ENCODE data around the gene EXTL1.

Gene EXTL1

DNA sequence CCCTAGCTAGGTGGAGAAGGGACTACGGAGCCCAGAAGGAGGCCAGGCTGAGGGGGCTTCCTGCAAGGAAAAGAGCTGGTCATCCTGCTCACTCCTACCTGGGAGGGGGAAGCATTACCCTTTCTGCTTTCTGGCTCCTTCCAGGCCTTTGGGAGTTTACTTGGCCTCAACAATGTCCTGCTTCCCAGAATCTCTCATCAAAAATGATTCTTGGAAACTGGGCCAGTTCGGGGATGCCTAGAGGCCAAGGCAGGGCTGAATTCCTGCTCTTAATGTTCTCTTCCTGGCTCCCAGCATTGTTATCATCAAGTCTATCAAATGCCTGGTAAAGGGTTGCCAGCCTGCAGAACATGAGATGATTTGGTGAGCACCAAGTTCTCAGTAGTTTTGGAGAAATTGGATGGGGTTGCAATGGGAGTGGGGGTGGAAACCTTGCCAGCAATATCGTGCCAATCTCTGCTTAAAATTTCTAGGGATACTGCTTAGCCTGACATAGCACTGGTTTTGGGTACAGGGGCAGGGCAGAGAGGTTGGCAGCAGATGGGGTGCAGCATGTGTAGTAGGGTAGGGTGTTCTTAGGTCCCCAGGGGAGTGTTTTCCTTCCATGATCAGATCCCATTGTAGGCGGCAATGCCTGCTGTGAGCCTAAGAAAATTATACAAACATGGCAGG lies 16.0 kb upstream of the EXTL1 start:
- H3F3A ChIP-seq (ENCODE audit: insufficient read depth, low read length), result no peaks in the 10 kb centered on the region
- H3K9me3 ChIP-seq (ENCODE audit: low read length), result no peaks in the 10 kb centered on the region
- H3K27ac ChIP-seq (ENCODE audit: low read depth, low read length, poor library complexity, severe bottlenecking), result no peak overlapping the region
- no peak overlapping the region for H3K9ac ChIP-seq (ENCODE audit: low read length)
- no peaks in the 10 kb centered on the region for H3K36me3 ChIP-seq (ENCODE audit: insufficient read depth, low read length)
- no peaks in the 10 kb centered on the region for H3K79me2 ChIP-seq (ENCODE audit: insufficient read depth, low read length)
- H3K9me2 ChIP-seq (ENCODE audit: low read depth, low read length), result no peaks in the 10 kb centered on the region
- no peak overlapping the region for H2AFZ ChIP-seq (ENCODE audit: low read length)
- H3K4me1 ChIP-seq (ENCODE audit: insufficient read depth, low read length, severe bottlenecking), result peaks cover 7% of the 10 kb centered on the region
- H4K20me1 ChIP-seq (ENCODE audit: insufficient read depth, low read length), result no peaks in the 10 kb centered on the region
- no peak for TF ChIP-seq EZH2 (IDR thresholded peaks at IDR 0.05; ENCODE audit: borderline replicate concordance, low read length)
- TF ChIP-seq, protein P1, sequence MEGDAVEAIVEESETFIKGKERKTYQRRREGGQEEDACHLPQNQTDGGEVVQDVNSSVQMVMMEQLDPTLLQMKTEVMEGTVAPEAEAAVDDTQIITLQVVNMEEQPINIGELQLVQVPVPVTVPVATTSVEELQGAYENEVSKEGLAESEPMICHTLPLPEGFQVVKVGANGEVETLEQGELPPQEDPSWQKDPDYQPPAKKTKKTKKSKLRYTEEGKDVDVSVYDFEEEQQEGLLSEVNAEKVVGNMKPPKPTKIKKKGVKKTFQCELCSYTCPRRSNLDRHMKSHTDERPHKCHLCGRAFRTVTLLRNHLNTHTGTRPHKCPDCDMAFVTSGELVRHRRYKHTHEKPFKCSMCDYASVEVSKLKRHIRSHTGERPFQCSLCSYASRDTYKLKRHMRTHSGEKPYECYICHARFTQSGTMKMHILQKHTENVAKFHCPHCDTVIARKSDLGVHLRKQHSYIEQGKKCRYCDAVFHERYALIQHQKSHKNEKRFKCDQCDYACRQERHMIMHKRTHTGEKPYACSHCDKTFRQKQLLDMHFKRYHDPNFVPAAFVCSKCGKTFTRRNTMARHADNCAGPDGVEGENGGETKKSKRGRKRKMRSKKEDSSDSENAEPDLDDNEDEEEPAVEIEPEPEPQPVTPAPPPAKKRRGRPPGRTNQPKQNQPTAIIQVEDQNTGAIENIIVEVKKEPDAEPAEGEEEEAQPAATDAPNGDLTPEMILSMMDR (IDR thresholded peaks at IDR 0.05; ENCODE audit: low read length), result no peak
- peaks cover 7% of the 10 kb centered on the region; the same call in 1 of the 2 replicates for H3K27me3 ChIP-seq (ENCODE audit: insufficient read depth, low read length)
- no peak overlapping the region for H3K4me2 ChIP-seq (ENCODE audit: low read length)
- no peak overlapping the region for H3K4me3 ChIP-seq (ENCODE audit: low read depth, low read length, poor library complexity, severe bottlenecking)

DNA sequence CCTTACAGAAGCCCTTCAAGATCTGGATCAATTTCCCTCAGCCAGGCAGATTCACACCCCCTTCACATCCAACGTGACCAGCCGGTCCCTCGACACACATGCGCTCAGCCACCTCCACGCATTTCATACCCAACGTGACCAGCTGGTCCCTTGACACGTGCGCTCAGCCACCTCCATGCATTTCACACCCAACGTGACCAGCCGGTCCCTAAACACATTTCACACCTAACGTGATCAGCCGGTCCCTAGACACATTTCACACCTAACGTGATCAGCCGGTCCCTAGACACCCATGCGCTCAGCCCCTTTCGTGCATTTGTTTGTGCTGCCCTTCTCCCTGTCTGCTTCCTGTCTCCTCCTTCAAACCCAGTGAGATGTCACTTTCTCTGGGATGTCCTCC lies 14.9 kb upstream of the EXTL1 start:
- Histone ChIP-seq H3K9me3 (ENCODE audit: low read length) (no peaks in the 10 kb centered on the region), H3K9ac (ENCODE audit: low read length) (no peak overlapping the region), H3K27me3 (ENCODE audit: insufficient read depth, low read length) (peaks cover 7% of the 10 kb centered on the region; the same call in 1 of the 2 replicates), H3K4me2 (ENCODE audit: low read length) (no peak overlapping the region), H3K36me3 (ENCODE audit: insufficient read depth, low read length) (no peaks in the 10 kb centered on the region), H3K9me2 (ENCODE audit: low read depth, low read length) (no peaks in the 10 kb centered on the region), H3K79me2 (ENCODE audit: insufficient read depth, low read length) (no peaks in the 10 kb centered on the region), H3K4me3 (ENCODE audit: low read depth, low read length, poor library complexity, severe bottlenecking) (no peak overlapping the region), H3F3A (ENCODE audit: insufficient read depth, low read length) (no peaks in the 10 kb centered on the region), H4K20me1 (ENCODE audit: insufficient read depth, low read length) (no peaks in the 10 kb centered on the region), H3K4me1 (ENCODE audit: insufficient read depth, low read length, severe bottlenecking) (peaks cover 7% of the 10 kb centered on the region), H2AFZ (ENCODE audit: low read length) (no peak overlapping the region), H3K27ac (ENCODE audit: low read depth, low read length, poor library complexity, severe bottlenecking) (no peak overlapping the region)
- TF ChIP-seq EZH2 (IDR thresholded peaks at IDR 0.05; ENCODE audit: borderline replicate concordance, low read length), result no peak
- TF ChIP-seq, protein P1 (IDR thresholded peaks at IDR 0.05; ENCODE audit: low read length), result no peak

DNA sequence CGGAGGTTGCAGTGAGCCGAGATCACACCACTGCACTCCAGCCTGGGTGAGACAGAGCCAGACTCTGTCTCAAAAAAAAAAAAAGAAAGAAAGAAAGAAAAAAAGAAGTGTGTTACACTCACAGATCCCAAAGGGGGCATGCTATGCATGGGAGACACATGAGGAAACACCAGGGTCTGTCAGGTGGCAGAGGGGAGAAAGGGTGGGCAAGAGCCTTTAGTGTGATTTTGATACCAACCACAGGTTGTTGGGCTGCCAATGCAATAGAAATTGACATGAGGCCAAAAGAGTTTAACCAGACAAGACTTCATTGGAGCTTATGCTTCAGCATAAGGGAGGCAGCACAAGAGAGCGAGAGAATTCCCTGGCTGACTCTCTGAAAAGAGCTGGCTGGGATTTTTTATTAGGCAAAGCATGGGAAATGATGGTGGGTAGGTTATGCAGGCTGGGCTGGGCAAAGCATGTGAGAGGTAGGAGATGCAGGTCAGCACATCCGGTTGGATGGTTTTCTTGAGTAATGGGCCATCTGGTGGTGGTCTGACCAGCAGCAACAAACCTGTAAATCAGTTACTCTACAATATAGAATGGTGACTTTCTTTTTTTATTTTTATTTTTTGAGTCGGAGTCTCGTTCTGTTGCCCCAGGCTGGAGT lies 11.7 kb upstream of the EXTL1 start:
- peaks cover 7% of the 10 kb centered on the region for H3K4me1 ChIP-seq (ENCODE audit: insufficient read depth, low read length, severe bottlenecking)
- no peaks in the 10 kb centered on the region for H3F3A ChIP-seq (ENCODE audit: insufficient read depth, low read length)
- no peaks in the 10 kb centered on the region for H3K36me3 ChIP-seq (ENCODE audit: insufficient read depth, low read length)
- no peak overlapping the region; the same call in 1 of the 2 replicates for H3K4me2 ChIP-seq (ENCODE audit: low read length)
- H4K20me1 ChIP-seq (ENCODE audit: insufficient read depth, low read length), result no peaks in the 10 kb centered on the region
- TF ChIP-seq, protein P1 (IDR thresholded peaks at IDR 0.05; ENCODE audit: low read length), result peak; percentile 57; the same call in 1 of the 2 replicates
- TF ChIP-seq EZH2 (IDR thresholded peaks at IDR 0.05; ENCODE audit: borderline replicate concordance, low read length), result no peak
- no peaks in the 10 kb centered on the region for H3K9me2 ChIP-seq (ENCODE audit: low read depth, low read length)
- peak overlapping the region; percentile 52; the same call in 1 of the 2 replicates for H2AFZ ChIP-seq (ENCODE audit: low read length)
- H3K27me3 ChIP-seq (ENCODE audit: insufficient read depth, low read length), result peaks cover 7% of the 10 kb centered on the region; the same call in 1 of the 2 replicates
- no peak overlapping the region for H3K27ac ChIP-seq (ENCODE audit: low read depth, low read length, poor library complexity, severe bottlenecking)
- no peaks in the 10 kb centered on the region for H3K79me2 ChIP-seq (ENCODE audit: insufficient read depth, low read length)
- H3K9ac ChIP-seq (ENCODE audit: low read length), result no peak overlapping the region
- H3K9me3 ChIP-seq (ENCODE audit: low read length), result no peaks in the 10 kb centered on the region
- H3K4me3 ChIP-seq (ENCODE audit: low read depth, low read length, poor library complexity, severe bottlenecking), result no peak overlapping the region
